ENCODE results near the gene ERCC6L2.

Gene ERCC6L2

DNA sequence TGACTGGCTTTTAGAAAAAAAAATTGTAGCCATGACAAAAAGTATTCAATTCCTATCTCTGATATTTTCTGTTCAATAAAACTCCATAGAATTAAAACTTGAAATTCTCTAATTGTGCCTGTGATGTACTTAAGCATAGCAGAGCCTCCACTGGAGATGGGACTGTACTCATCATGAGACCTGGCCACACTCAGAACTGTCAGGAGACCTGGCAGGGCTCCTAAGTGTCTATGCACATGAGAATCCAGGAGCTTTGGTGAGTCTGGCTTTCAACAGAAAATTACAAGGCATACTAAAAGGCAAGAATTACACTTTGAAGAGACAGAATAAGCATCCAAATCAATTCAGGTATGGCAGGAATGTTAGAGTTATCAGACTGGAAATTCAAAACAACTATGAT, 26.7 kb upstream of the ERCC6L2 start:
- TF ChIP-seq, protein P1, sequence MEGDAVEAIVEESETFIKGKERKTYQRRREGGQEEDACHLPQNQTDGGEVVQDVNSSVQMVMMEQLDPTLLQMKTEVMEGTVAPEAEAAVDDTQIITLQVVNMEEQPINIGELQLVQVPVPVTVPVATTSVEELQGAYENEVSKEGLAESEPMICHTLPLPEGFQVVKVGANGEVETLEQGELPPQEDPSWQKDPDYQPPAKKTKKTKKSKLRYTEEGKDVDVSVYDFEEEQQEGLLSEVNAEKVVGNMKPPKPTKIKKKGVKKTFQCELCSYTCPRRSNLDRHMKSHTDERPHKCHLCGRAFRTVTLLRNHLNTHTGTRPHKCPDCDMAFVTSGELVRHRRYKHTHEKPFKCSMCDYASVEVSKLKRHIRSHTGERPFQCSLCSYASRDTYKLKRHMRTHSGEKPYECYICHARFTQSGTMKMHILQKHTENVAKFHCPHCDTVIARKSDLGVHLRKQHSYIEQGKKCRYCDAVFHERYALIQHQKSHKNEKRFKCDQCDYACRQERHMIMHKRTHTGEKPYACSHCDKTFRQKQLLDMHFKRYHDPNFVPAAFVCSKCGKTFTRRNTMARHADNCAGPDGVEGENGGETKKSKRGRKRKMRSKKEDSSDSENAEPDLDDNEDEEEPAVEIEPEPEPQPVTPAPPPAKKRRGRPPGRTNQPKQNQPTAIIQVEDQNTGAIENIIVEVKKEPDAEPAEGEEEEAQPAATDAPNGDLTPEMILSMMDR (IDR thresholded peaks at IDR 0.05; ENCODE audit: low read length, missing control alignments) = no peak
- no peak for DNase-seq (ENCODE audit: low read depth)
- no peak overlapping the region for H3K4me3 ChIP-seq (replicated peaks; ENCODE audit: low read depth, low read length)

DNA sequence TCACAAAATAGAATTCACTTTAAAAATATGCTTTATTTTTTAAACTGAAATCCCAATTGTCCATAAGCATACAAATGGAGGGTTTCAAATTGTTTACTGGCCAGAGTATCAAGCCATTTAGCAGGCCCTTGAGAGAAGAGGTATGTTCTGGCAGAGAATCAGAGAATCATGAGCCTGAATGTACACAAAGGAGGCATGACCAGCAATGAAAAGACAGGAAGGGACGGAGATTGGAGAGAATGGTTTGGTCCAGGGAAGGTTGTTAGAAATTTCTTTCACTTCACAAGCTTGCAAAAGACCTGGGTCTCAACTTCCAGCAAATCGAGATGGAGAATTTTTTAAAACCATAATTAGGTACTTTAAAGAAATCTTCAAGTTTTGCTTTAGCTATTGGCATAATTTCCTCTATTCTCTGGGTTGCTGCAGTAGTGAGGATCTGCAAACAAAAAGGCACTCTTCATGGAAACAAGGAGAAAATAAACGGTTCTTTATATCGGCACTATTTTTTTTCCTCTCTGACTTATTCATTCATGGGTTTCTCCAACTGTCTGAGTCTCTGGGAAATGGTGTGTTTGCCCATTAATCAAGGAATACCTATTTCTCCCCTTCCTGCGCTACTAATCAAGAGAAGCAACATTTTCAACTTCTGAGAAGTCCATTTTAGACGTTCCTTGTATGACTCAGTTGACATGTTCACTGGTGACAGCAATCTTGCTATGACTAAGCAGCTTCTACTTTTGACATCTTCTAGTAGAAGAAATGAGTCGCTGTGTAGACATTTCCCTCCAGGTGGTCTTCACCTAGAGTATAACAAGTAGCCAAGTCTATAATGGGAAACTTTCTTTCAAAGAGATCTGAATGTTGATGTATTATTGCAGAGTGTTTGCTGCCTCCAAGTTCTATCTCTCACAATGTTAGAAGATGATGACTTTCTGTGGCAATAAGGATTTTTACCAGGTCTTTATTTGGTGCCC, 23.1 kb upstream of the ERCC6L2 start:
- TF ChIP-seq, protein P1 (IDR thresholded peaks at IDR 0.05; ENCODE audit: low read length, missing control alignments) = no peak
- no peak overlapping the region for H3K4me3 ChIP-seq (replicated peaks; ENCODE audit: low read depth, low read length)
- DNase-seq (ENCODE audit: low read depth) = peak; percentile 44

DNA sequence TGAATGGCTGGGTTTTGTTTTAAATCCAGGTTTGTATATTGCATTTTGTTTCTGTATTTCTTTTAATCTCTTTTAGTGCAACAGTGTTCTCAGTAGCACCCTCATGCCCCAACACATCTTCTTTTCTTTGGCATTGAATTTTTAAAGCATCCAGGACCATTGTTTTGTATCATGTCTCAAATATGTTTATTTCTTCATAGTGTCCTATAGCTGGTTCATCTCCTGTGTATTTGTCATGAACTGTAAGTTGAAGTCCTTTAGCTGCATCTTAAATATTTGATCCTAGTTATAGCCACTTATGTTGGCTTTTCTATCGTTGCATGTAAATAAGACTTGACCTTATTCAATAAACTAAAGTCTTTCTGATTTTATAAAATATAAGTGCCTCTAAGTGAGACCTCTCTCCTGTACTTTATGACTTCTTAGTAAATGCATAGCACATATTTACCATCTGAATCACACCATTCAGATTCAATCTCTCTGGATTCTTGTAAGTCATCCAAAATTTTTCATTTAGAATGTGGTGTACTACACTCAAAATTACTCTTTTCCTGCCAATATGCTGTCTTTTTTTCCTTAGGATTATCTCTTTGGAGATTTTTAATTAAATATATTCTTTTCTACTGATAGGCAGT, 21.0 kb upstream of the ERCC6L2 start:
- H3K4me3 ChIP-seq (replicated peaks; ENCODE audit: low read depth, low read length) = no peak overlapping the region
- TF ChIP-seq, protein P1 (IDR thresholded peaks at IDR 0.05; ENCODE audit: low read length, missing control alignments) = no peak
- peak; percentile 80 for DNase-seq (ENCODE audit: low read depth)

DNA sequence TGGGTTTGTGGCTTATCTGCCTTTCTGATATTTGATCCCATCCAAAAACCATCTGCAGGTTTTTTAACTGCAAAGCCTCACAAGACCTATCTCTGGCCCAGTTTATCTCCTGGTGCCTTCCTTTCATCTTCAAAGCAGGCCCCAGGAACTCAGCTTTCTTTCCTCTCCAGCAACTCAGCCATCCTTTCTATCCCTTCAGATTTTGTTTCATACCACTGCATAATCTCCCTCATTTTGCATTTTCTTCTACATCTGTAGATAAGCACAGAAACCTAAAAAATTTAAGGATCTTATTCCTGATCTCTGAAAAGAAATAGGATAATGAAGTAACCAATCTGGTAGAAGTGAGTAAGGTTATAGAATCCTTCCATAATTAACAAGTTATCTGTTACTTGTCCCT, 19.5 kb upstream of the ERCC6L2 start:
- no peak overlapping the region for H3K4me3 ChIP-seq (replicated peaks; ENCODE audit: low read depth, low read length)
- no peak for DNase-seq (ENCODE audit: low read depth)

DNA sequence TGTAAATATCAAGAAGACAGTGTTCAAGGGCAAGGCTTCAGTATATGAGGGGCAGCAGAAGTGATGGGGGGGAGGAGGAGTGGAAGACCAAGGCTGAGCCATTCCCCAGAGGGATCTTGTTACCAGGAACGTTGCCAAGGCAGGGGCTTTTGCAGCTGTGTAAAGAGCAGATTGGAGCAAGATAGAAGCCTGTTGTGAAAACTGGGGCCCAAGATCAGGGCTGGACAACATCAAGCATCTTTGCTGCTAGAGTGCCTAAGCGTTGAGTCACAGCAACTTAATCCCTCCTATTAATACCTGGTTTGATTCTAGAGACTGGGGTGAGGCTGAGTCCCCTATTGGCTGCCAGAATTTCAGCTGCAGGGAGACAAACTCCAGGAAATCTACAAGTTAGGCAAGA, 18.4 kb upstream of the ERCC6L2 start:
- TF ChIP-seq, protein P1 (IDR thresholded peaks at IDR 0.05; ENCODE audit: low read length, missing control alignments) = no peak
- DNase-seq (ENCODE audit: low read depth) = peak; percentile 79
- no peak overlapping the region for H3K4me3 ChIP-seq (replicated peaks; ENCODE audit: low read depth, low read length)

More for the DNA sequence above, 19.5 kb upstream of the ERCC6L2 start:
- TF ChIP-seq, protein P1 (IDR thresholded peaks at IDR 0.05; ENCODE audit: low read length, missing control alignments) = no peak

DNA sequence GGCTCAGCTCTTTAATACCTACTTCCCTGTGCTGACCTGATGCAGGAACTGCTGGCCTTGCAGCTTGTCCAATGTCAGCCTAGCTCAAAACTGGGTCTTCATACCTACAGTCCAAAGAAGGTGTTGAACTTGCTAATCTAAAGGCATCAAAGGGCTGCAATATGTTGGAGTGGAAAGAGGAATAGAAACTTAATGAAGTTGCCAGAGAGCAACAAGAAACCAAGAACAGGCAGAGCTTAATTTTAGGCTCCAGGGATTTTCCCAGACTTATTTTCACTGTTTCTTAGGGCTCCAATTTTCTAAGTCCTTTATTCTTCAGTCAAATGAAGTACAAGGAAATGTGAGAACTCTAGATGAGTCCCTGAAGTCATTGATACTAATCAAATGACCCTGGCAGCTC, 17.6 kb upstream of the ERCC6L2 start:
- TF ChIP-seq, protein P1 (IDR thresholded peaks at IDR 0.05; ENCODE audit: low read length, missing control alignments) = no peak
- DNase-seq (ENCODE audit: low read depth) = no peak
- H3K4me3 ChIP-seq (replicated peaks; ENCODE audit: low read depth, low read length) = no peak overlapping the region

Data from fibroblast of pulmonary artery (primary cell).